SKM-1 treated with dmso at 0.1 percent for 144 hours (cell line): ENCODE measurements around the gene PSORS1C1.
"Not testable (repeated sequence)": the region's sequence is repeated elsewhere in the genome, so short reads cannot be mapped to it uniquely, and the experiment has no call there.

Source experiments
- DNase-seq: peaks from one replicate; lab custom pipeline; 2025; ENCODE audit not compliant: unreplicated experiment; lab: John Stamatoyannopoulos, UW

PSORS1C1 gene

GRCh38 chr6:31174378-31174777, 59.8 kb downstream of the PSORS1C1 start:
- DNase-seq, result no peak

- DNase-seq, result no peak
These were observed 61.4 kb downstream of the PSORS1C1 start for GRCh38 chr6:31175971-31176370.

DNA sequence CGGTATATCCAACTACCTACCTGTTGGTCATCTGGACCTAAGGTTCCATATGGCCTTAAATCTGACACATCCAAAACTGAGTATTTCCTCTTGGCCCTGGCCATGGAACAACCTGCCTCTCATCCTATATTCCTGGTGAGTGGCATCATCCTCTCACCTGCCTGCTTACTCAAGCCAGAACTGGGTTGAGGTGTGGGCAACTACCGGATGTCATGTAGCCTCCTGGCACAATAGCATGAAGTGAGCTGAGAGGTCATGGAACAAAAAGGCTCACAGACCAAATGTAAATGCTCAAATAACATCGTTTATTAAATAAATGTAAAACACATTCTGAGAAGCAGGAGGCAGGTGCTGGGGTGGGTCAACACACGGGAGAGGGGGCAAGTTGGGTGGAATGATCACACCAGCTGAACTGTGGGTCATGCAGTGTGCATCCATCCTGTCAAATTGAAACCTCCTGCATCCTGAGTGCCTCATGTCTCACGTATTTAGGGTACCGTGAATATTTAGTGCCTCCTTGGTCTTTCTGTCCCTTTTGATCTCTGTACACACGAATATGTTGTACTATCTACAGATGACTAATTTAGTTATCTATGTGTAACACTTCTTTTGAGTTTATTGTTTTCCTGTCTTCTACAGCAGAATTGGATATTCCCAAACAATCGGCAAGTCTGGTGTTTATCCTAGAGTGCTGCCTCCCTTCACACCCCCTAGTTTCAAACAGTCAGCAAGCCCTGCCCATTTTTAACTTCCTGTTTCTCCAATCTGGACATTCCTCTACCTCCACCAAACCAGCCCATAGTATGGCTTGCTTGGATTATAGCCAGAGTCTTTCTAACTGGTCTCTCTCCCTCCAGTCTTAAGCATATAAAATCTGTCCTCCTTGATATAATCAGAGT, 63.8 kb downstream of the PSORS1C1 start:
- DNase-seq, result no peak

GRCh38 chr6:31179042-31179386, 64.4 kb downstream of the PSORS1C1 start:
- DNase-seq, result no peak

- no peak for DNase-seq
These were observed 65.3 kb downstream of the PSORS1C1 start for GRCh38 chr6:31179896-31180295.

DNA sequence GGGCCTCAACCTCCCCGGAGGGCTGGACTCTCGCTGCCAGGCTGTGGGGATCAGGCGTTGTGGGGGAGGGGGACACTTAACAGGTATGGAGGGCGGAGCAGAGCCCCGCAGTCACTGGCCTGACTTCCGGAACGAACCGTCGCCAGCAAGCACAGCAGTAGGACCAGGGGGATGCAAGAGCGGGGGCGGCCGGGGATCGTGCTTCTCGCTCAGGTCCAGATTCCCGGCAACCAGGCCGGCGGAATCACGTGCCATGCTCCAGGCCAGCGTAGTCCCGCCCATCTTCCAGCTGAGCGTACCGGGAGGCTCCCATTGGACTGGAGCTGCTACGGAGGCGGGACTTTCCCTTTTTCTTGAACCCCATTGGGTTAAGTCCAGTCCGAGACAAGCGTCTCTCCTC, 65.9 kb downstream of the PSORS1C1 start:
- DNase-seq, result no peak

DNA sequence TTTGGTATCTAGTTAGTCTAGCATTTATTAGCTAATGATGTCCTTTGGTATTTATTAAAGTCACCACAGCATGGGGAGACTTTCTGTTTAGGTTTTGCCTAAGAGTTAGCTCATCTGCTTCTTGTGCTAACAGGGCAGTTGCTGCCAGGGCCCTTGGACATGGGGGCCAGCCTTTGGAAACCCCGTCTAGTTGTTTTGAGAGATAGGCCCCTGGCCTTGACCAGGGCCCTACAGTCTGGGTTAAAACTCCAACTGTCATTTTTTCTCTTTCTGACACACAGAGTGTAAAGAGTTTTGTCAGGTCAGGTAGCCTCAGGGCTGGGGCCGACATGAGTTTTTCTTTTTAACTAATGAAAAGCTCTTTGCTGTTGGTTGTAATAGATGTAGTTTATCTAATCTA, 68.7 kb downstream of the PSORS1C1 start:
- not testable (repeated sequence) for DNase-seq

GRCh38 chr6:31183859-31184258, 69.3 kb downstream of the PSORS1C1 start:
- DNase-seq, result not testable (repeated sequence)

DNA sequence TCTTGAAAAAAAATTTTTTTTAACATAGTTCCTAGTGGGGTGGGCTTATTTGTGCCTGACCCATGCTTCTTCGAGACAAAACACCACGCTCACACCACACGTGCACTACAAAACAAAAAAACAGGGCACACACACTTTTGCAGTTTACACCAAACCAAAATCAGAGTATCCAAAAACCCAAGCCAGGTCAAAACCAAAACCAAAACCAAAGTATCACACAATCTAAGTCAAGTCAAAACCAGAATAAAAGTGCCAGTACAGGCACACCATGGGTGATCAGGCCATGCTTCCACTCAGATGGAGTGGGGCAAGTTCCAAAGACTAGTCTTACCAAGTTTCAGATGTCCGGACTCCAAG, 71.1 kb downstream of the PSORS1C1 start:
- DNase-seq, result not testable (repeated sequence)

GRCh38 chr6:31186052-31186734, 71.6 kb downstream of the PSORS1C1 start:
- DNase-seq, result no peak

GRCh38 chr6:31187780-31188194, 73.2 kb downstream of the PSORS1C1 start:
- no peak for DNase-seq

DNA sequence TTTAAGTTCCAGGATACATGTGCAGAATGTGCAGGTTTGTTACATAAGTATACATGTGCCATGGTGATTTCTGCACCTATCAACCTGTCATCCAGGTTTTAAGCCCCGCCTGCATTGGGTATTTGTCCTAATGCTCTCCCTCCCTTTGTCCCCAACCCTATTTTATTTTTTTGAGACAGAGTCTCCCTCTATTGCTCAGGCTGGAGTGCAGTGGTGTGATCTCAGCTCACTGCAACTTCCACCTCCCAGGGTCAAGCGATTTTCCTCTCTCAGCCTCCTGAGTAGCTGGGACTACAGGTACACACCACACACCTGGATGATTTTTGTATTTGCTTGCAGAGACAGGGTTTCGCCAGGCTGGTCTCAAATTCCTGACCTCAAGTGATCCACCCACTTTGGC, 74.6 kb downstream of the PSORS1C1 start:
- DNase-seq, result not testable (repeated sequence)
